Spleen (tissue), 11 donors: ENCODE data around the gene DUSP9. TPM values are rescaled to one million over a fixed set of nuclear protein-coding genes. Genes with fewer than 3 reads are reported as not detected.

Source experiments
- DNase-seq: peaks from one replicate; pipeline ENCODE4 v3.0.0-alpha.2; 2020
- H3K27ac ChIP-seq, 8 donors: fragments of 200-600 bp; sonication (generic) in 7 of 8; 1 replicate in 4 of 8; 2 replicates in 4 of 8; pipeline versions ENCODE4 v1.5.0 to v1.8.0; 2016 to 2021; ENCODE audit warnings: inconsistent platforms in 4 of 8, mild to moderate bottlenecking in 4 of 8, moderate library complexity in 1 of 8
- H3K27me3 ChIP-seq, 7 donors: fragments of 200-600 bp; sonication (generic) in 6 of 7; replicated peaks in 1 of 7; 1 replicate in 4 of 7; 2 replicates in 3 of 7; pipeline versions ENCODE4 v1.5.0 to v1.8.0; 2016 to 2021; ENCODE audit warnings: inconsistent platforms in 3 of 7, mild to moderate bottlenecking in 1 of 7
- H3K36me3 ChIP-seq, 6 donors: fragments of 200-600 bp; sonication (generic) in 5 of 6; 1 replicate in 4 of 6; 2 replicates in 2 of 6; pipeline versions ENCODE4 v1.5.0 to v1.8.0; 2016 to 2021; ENCODE audit warnings: inconsistent platforms in 2 of 6
- H3K4me1 ChIP-seq, 6 donors: fragments of 200-600 bp; sonication (generic) in 5 of 6; 1 replicate in 3 of 6; 2 replicates in 3 of 6; pipeline versions ENCODE4 v1.5.0 to v1.8.0; 2016 to 2021; ENCODE audit warnings: inconsistent platforms in 3 of 6
- H3K4me3 ChIP-seq, 8 donors: fragments of 200-600 bp; sonication (generic) in 7 of 8; 1 replicate in 4 of 8; 2 replicates in 4 of 8; pipeline versions ENCODE4 v1.5.0 to v1.8.0; 2016 to 2021; ENCODE audit warnings: inconsistent platforms in 4 of 8, mild to moderate bottlenecking in 4 of 8, moderate library complexity in 2 of 8
- H3K9me3 ChIP-seq, 8 donors: fragments of 200-600 bp; sonication (generic) in 7 of 8; 1 replicate in 4 of 8; 2 replicates in 4 of 8; pipeline versions ENCODE4 v1.5.0 to v1.8.0; 2016 to 2021; ENCODE audit warnings: inconsistent platforms in 4 of 8
- CTCF ChIP-seq, 11 experiments: fragments of 200-600 bp in 7 of 11; fragments of 450-650 bp in 4 of 11; sonication (generic) in 4 of 11; IDR thresholded peaks in 8 of 11; conservative IDR thresholded peaks in 3 of 11; 1 replicate in 7 of 11; 2 replicates in 4 of 11; pipeline versions ENCODE4 v1.4.0 to v1.8.0; 2016 to 2021; ENCODE audit warnings: antibody characterized with exemption in 11 of 11, inconsistent platforms in 4 of 11, mild to moderate bottlenecking in 1 of 11
- POLR2A ChIP-seq, 3 donors: fragments of 450-650 bp; IDR thresholded peaks; one replicate each; pipeline ENCODE4 v1.5.1; 2017; ENCODE audit warnings: antibody characterized with exemption in 3 of 3, mild to moderate bottlenecking in 1 of 3
- POLR2AphosphoS5 ChIP-seq, 3 donors: sonication (generic); formaldehyde crosslinking; IDR thresholded peaks; one replicate each; pipeline ENCODE4 v1.5.1; 2017; ENCODE audit warnings: antibody characterized with exemption in 3 of 3
- WGBS, 5 donors: extraction: QIAGEN DNeasy Blood & Tissue Kit in 3 of 5; methylation state at CpG; one replicate each; pipeline versions ENCODE4 v1.1.5 to v1.1.7; 2013 to 2018; 5-methylcytosine and 5-hydroxymethylcytosine counted together
- intact Hi-C: fragments of 100-400 bp; cut with DNase I; formaldehyde crosslinking; loops from one replicate; pipeline ENCODE4 v1.15.0; 2023; ENCODE audit warnings: low total_unique reads
- polyA plus RNA-seq, 3 donors: library from polyadenylated mRNA; stranded (reverse); fragments of 200-250 nt; gene quantifications; one replicate each; pipeline ENCODE4 v1.2.1, GENCODE V29; 2013
- total RNA-seq, 7 donors: library from RNA; depleted of rRNA in 3 of 7; stranded (reverse); fragments of >200 nt in 3 of 7; fragmentation: NEBNext Ultra II Directional in 4 of 7; extraction: Animal tissue kit (Norgen Biotek cat#: 25700) in 4 of 7; gene quantifications; one replicate each; pipeline versions ENCODE4 v1.1.0 to v1.2.1, GENCODE V29; 2016 to 2021
- donor health status: healthy with polysubstance abuse.
- donor health status: DM: no; HTN: no; CAD: no; lungs with moderate emphysema.
- donor health status: DM: no; HTN: no; CAD: no.
- donor health status: Bipolar disorder and iron deficiency.
- donor health status: healthy.
- donor health status: DM: no; HTN: no; CAD: no.
- donor health status: DM: yes; HTN: yes; CAD: no.

The DUSP9 gene
- total and polyA plus RNA-seq, 10 donors = 0.09 to 0.17 TPM; not detected in 8

- WGBS, 5 donors = 70 to 80% (median 76%) methylated on average over 1 to 21 of the region's 21 CpGs
- peak; percentile 72 for DNase-seq
- H3K4me1 ChIP-seq = peaks cover 0 to 7% (median 0%) of the 10 kb centered on the region in 6 donors
- peaks cover 0 to 18% (median 4%) of the 10 kb centered on the region in 7 donors for H3K27me3 ChIP-seq
- H3K36me3 ChIP-seq = no peaks in the 10 kb centered on the region
- H3K9me3 ChIP-seq = peaks cover 0 to 9% (median 1%) of the 10 kb centered on the region in 8 donors
- no peak overlapping the region for H3K4me3 ChIP-seq
- intact Hi-C loops = no loop called here
- H3K27ac ChIP-seq = no peak overlapping the region
- TF ChIP-seq POLR2AphosphoS5 (IDR thresholded peaks at IDR 0.05) = no peak
- TF ChIP-seq CTCF (IDR thresholded peaks at IDR 0.05 in 8 of 11, conservative IDR thresholded peaks at IDR 0.05 in 3 of 11) = peak in 6 of 11 experiments; percentile 17 to 44 (median 36)
Measured at GRCh38 chrX:153635788-153636668, 11.0 kb upstream of the DUSP9 start.

- H3K4me3 ChIP-seq = no peak overlapping the region
- 60 to 92% (median 73%) methylated on average over 2 to 5 of the region's 5 CpGs for WGBS, 5 donors
- H3K9me3 ChIP-seq = peaks cover 0 to 3% (median 0%) of the 10 kb centered on the region in 8 donors
- H3K27me3 ChIP-seq = peaks cover 0 to 25% (median 9%) of the 10 kb centered on the region in 7 donors
- no peaks in the 10 kb centered on the region for H3K36me3 ChIP-seq
- intact Hi-C loops = no loop called here
- peak; percentile 56 for DNase-seq
- H3K4me1 ChIP-seq = peaks cover 0 to 10% (median 3%) of the 10 kb centered on the region in 6 donors
- H3K27ac ChIP-seq = no peak overlapping the region
- TF ChIP-seq POLR2A (IDR thresholded peaks at IDR 0.05) (no peak), CTCF (IDR thresholded peaks at IDR 0.05 in 8 of 11, conservative IDR thresholded peaks at IDR 0.05 in 3 of 11) (no peak), POLR2AphosphoS5 (IDR thresholded peaks at IDR 0.05) (no peak)
Measured at GRCh38 chrX:153636716-153637115, 10.3 kb upstream of the DUSP9 start.

GRCh38 chrX:153637121-153638040 is 9.6 kb upstream of the DUSP9 start:
- intact Hi-C loops = no loop called here
- 78 to 94% (median 83%) methylated on average over 10 to 27 of the region's 27 CpGs for WGBS, 5 donors
- H3K9me3 ChIP-seq = no peaks in the 10 kb centered on the region
- H3K27me3 ChIP-seq = peaks cover 0 to 32% (median 16%) of the 10 kb centered on the region in 7 donors
- TF ChIP-seq CTCF (IDR thresholded peaks at IDR 0.05 in 8 of 11, conservative IDR thresholded peaks at IDR 0.05 in 3 of 11) = no peak
- no peak for TF ChIP-seq POLR2A (IDR thresholded peaks at IDR 0.05)
- no peak for TF ChIP-seq POLR2AphosphoS5 (IDR thresholded peaks at IDR 0.05)
- no peak overlapping the region for H3K27ac ChIP-seq
- no peaks in the 10 kb centered on the region for H3K36me3 ChIP-seq
- no peak overlapping the region for H3K4me3 ChIP-seq
- H3K4me1 ChIP-seq = peaks cover 0 to 17% (median 9%) of the 10 kb centered on the region in 6 donors
- DNase-seq = peak; percentile 73
